T-helper 2 cell treated with Interferon-gamma antibody and Interleukin-4, amounts not matched to agents 5 μg/mL and 100 μg/mL, for 36 hours (primary cell): Measurements from ENCODE around the gene MPPED2.

Experiments
- DNase-seq: peaks from one replicate; pipeline ENCODE4 v3.0.0; 2021; ENCODE audit warnings: low spot score
- H3K27ac Mint-ChIP-seq: one replicate; pipeline ENCODE4 v1.8.0; 2021; ENCODE audit warnings: mild to moderate bottlenecking, mixed read lengths
- H3K27me3 Mint-ChIP-seq: one replicate; pipeline ENCODE4 v1.8.0; 2021; ENCODE audit warnings: low read depth, mixed read lengths
- H3K36me3 Mint-ChIP-seq: one replicate; pipeline ENCODE4 v1.8.0; 2021; ENCODE audit warnings: low read depth, mixed read lengths
- H3K4me1 Mint-ChIP-seq: one replicate; pipeline ENCODE4 v1.8.0; 2021; ENCODE audit warnings: low read depth, mixed read lengths
- H3K4me3 Mint-ChIP-seq: one replicate; pipeline ENCODE4 v1.8.0; 2022; ENCODE audit warnings: mild to moderate bottlenecking, moderate library complexity, mixed read lengths
- H3K9me3 Mint-ChIP-seq: one replicate; pipeline ENCODE4 v1.8.0; 2021; ENCODE audit warnings: mixed read lengths

The MPPED2 gene

GRCh38 chr11:30586251-30587144 is at the start of gene MPPED2:
TSS of gene MPPED2 (minus strand) at chr11:30586353. CDS start at chr11:30580373, 5,980 bp downstream.
- peaks cover 53% of the 10 kb centered on the region for H3K27me3 Mint-ChIP-seq
- DNase-seq, result peak; percentile 18
- H3K4me3 Mint-ChIP-seq, result peak within 1 kb of the TSS; percentile 55
- H3K4me1 Mint-ChIP-seq, result no peaks in the 10 kb centered on the region
- no peaks in the 10 kb centered on the region for H3K36me3 Mint-ChIP-seq
- H3K27ac Mint-ChIP-seq, result no peak within 1 kb of the TSS
- no peaks in the 10 kb centered on the region for H3K9me3 Mint-ChIP-seq

GRCh38 chr11:30635401-30635989 is 49.3 kb upstream of the MPPED2 start:
- Mint-ChIP-seq H3K9me3 (no peaks in the 10 kb centered on the region), H3K27me3 (peaks cover 2% of the 10 kb centered on the region), H3K4me3 (no peak overlapping the region), H3K27ac (no peak overlapping the region), H3K36me3 (no peaks in the 10 kb centered on the region), H3K4me1 (no peaks in the 10 kb centered on the region)
- no peak for DNase-seq

- H3K4me3 Mint-ChIP-seq, result no peak overlapping the region
- H3K27me3 Mint-ChIP-seq, result peaks cover 2% of the 10 kb centered on the region
- DNase-seq, result no peak
- H3K36me3 Mint-ChIP-seq, result no peaks in the 10 kb centered on the region
- no peaks in the 10 kb centered on the region for H3K4me1 Mint-ChIP-seq
- no peaks in the 10 kb centered on the region for H3K9me3 Mint-ChIP-seq
- H3K27ac Mint-ChIP-seq, result no peak overlapping the region
Observed at GRCh38 chr11:30631148-30631547, 45.0 kb upstream of the MPPED2 start.

GRCh38 chr11:30619767-30620166 is 33.6 kb upstream of the MPPED2 start:
- Mint-ChIP-seq H3K36me3 (no peaks in the 10 kb centered on the region), H3K4me3 (no peak overlapping the region), H3K4me1 (no peaks in the 10 kb centered on the region), H3K9me3 (peaks cover 4% of the 10 kb centered on the region), H3K27ac (no peak overlapping the region), H3K27me3 (no peaks in the 10 kb centered on the region)
- no peak for DNase-seq

- no peak for DNase-seq
- peaks cover 4% of the 10 kb centered on the region for H3K9me3 Mint-ChIP-seq
- H3K4me3 Mint-ChIP-seq, result no peak overlapping the region
- H3K4me1 Mint-ChIP-seq, result no peaks in the 10 kb centered on the region
- no peaks in the 10 kb centered on the region for H3K36me3 Mint-ChIP-seq
- H3K27ac Mint-ChIP-seq, result no peak overlapping the region
- H3K27me3 Mint-ChIP-seq, result no peaks in the 10 kb centered on the region
Observed at GRCh38 chr11:30617762-30618161, 31.6 kb upstream of the MPPED2 start.

GRCh38 chr11:30610628-30611027 is 24.5 kb upstream of the MPPED2 start:
- no peaks in the 10 kb centered on the region for H3K9me3 Mint-ChIP-seq
- no peaks in the 10 kb centered on the region for H3K36me3 Mint-ChIP-seq
- no peak overlapping the region for H3K27ac Mint-ChIP-seq
- H3K4me1 Mint-ChIP-seq, result no peaks in the 10 kb centered on the region
- no peak for DNase-seq
- H3K27me3 Mint-ChIP-seq, result no peaks in the 10 kb centered on the region
- no peak overlapping the region for H3K4me3 Mint-ChIP-seq

- H3K9me3 Mint-ChIP-seq, result no peaks in the 10 kb centered on the region
- H3K4me3 Mint-ChIP-seq, result no peak overlapping the region
- H3K27me3 Mint-ChIP-seq, result no peaks in the 10 kb centered on the region
- no peaks in the 10 kb centered on the region for H3K36me3 Mint-ChIP-seq
- no peaks in the 10 kb centered on the region for H3K4me1 Mint-ChIP-seq
- H3K27ac Mint-ChIP-seq, result no peak overlapping the region
- DNase-seq, result no peak
Observed at GRCh38 chr11:30608534-30608933, 22.4 kb upstream of the MPPED2 start.

GRCh38 chr11:30605036-30605605 is 19.0 kb upstream of the MPPED2 start:
- DNase-seq, result no peak
- Mint-ChIP-seq H3K9me3 (peaks cover 3% of the 10 kb centered on the region), H3K27ac (no peak overlapping the region), H3K4me3 (no peak overlapping the region), H3K27me3 (no peaks in the 10 kb centered on the region), H3K4me1 (no peaks in the 10 kb centered on the region), H3K36me3 (no peaks in the 10 kb centered on the region)

- Mint-ChIP-seq H3K27ac (no peak overlapping the region), H3K4me3 (no peak overlapping the region), H3K4me1 (no peaks in the 10 kb centered on the region), H3K27me3 (no peaks in the 10 kb centered on the region), H3K9me3 (peaks cover 3% of the 10 kb centered on the region), H3K36me3 (no peaks in the 10 kb centered on the region)
- DNase-seq, result no peak
Observed at GRCh38 chr11:30603357-30603756, 17.2 kb upstream of the MPPED2 start.

- H3K36me3 Mint-ChIP-seq, result no peaks in the 10 kb centered on the region
- no peak overlapping the region for H3K27ac Mint-ChIP-seq
- no peak overlapping the region for H3K4me3 Mint-ChIP-seq
- H3K9me3 Mint-ChIP-seq, result peaks cover 3% of the 10 kb centered on the region
- H3K4me1 Mint-ChIP-seq, result no peaks in the 10 kb centered on the region
- H3K27me3 Mint-ChIP-seq, result no peaks in the 10 kb centered on the region
- no peak for DNase-seq
Observed at GRCh38 chr11:30596832-30597231, 10.7 kb upstream of the MPPED2 start.

GRCh38 chr11:30595934-30596333 is 9.8 kb upstream of the MPPED2 start:
- Mint-ChIP-seq H3K27ac (no peak overlapping the region), H3K4me3 (no peak overlapping the region), H3K27me3 (no peaks in the 10 kb centered on the region), H3K36me3 (no peaks in the 10 kb centered on the region), H3K9me3 (peaks cover 3% of the 10 kb centered on the region), H3K4me1 (no peaks in the 10 kb centered on the region)
- DNase-seq, result no peak

- H3K27ac Mint-ChIP-seq, result no peak overlapping the region
- no peaks in the 10 kb centered on the region for H3K9me3 Mint-ChIP-seq
- H3K27me3 Mint-ChIP-seq, result no peaks in the 10 kb centered on the region
- H3K4me3 Mint-ChIP-seq, result no peak overlapping the region
- H3K36me3 Mint-ChIP-seq, result no peaks in the 10 kb centered on the region
- no peak for DNase-seq
- no peaks in the 10 kb centered on the region for H3K4me1 Mint-ChIP-seq
Observed at GRCh38 chr11:30594646-30595411, 8.7 kb upstream of the MPPED2 start.

- Mint-ChIP-seq H3K27me3 (peaks cover 48% of the 10 kb centered on the region), H3K4me1 (no peaks in the 10 kb centered on the region), H3K4me3 (peak overlapping the region; percentile 55), H3K36me3 (no peaks in the 10 kb centered on the region), H3K27ac (no peak overlapping the region), H3K9me3 (no peaks in the 10 kb centered on the region)
- no peak for DNase-seq
Observed at GRCh38 chr11:30587269-30587812, 1.2 kb upstream of the MPPED2 start.
